MG63 (cell line): ENCODE results near the gene LAMTOR1. TPM values are rescaled to one million over a fixed set of nuclear protein-coding genes. Genes with fewer than 3 reads are reported as not detected.
"Not testable (repeated sequence)": the region's sequence is repeated elsewhere in the genome, so short reads cannot be mapped to it uniquely, and the experiment has no call there.

Source experiments
- DNase-seq: peaks from one replicate; pipeline ENCODE4 v3.0.0-alpha.2; 2020
- H3K27me3 ChIP-seq: fragments of 250-450 bp; sonication (Bioruptor Pico); 2 replicates; pipeline ENCODE4 v1.5.1; 2020; ENCODE audit warnings: mild to moderate bottlenecking, moderate library complexity
- H3K36me3 ChIP-seq: fragments of 250-450 bp; sonication (Bioruptor Pico); 2 replicates; pipeline ENCODE4 v1.5.1; 2020; ENCODE audit warnings: mild to moderate bottlenecking, moderate library complexity
- H3K4me3 ChIP-seq: fragments of 250-450 bp; sonication (Bioruptor Pico); 2 replicates; pipeline ENCODE4 v1.5.1; 2020; ENCODE audit warnings: mild to moderate bottlenecking, moderate library complexity
- H3K9me3 ChIP-seq: fragments of 250-450 bp; sonication (Bioruptor Pico); 2 replicates; pipeline ENCODE4 v1.5.1; 2020; ENCODE audit warnings: mild to moderate bottlenecking, moderate library complexity
- total RNA-seq: library from RNA; depleted of rRNA; stranded (reverse); fragments of >200 nt; shearing (Covaris generic); gene quantifications from 2 replicates; pipeline ENCODE4 v1.2.3, GENCODE V29; 2014; ENCODE audit warnings: low replicate concordance; rRNA removed

Gene LAMTOR1
- total RNA-seq: 89.9 and 130 TPM in 2 replicates

GRCh38 chr11:72102946-72103753 is at the start of gene LAMTOR1:
Gene LAMTOR1, minus strand, starts transcription at chr11:72103297. Its CDS starts 73 bp downstream, at chr11:72103224.
- Histone ChIP-seq H3K4me3 (peak within 1 kb of the TSS; percentile 97), H3K9me3 (no peaks in the 10 kb centered on the region), H3K27me3 (no peaks in the 10 kb centered on the region), H3K36me3 (peaks cover 39% of the 10 kb centered on the region)
- DNase-seq: peak; percentile 98

DNA sequence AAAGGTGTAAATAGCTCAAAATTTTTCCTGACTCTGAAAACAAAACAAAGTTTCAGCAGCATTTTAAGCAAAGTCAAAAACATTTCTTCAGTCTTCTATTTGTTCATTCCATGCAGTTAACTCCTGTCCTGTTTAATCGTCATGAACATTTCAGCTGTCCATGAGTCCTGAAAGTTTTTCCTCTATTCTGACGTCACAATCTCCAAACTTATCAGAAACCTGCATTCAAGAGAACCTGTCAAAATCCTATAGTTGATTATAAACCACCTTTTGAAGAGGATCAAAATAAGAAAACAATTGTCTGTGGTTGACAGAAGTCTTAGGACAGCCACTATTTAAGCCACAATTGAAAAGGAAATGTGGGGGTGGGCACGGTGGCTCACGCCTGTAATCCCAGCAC is 47.8 kb upstream of the LAMTOR1 start:
- no peak for DNase-seq
- Histone ChIP-seq H3K27me3 (no peaks in the 10 kb centered on the region), H3K36me3 (peaks cover 33% of the 10 kb centered on the region), H3K4me3 (no peak overlapping the region), H3K9me3 (no peaks in the 10 kb centered on the region)

- H3K9me3 ChIP-seq: no peaks in the 10 kb centered on the region
- no peak overlapping the region for H3K4me3 ChIP-seq
- H3K27me3 ChIP-seq: no peaks in the 10 kb centered on the region
- no peak for DNase-seq
- H3K36me3 ChIP-seq: peaks cover 46% of the 10 kb centered on the region
Measured at GRCh38 chr11:72146625-72147024, 43.5 kb upstream of the LAMTOR1 start.

GRCh38 chr11:72144807-72145565 is 41.9 kb upstream of the LAMTOR1 start:
- peak; percentile 90 for DNase-seq
- Histone ChIP-seq H3K4me3 (no peak overlapping the region), H3K27me3 (no peaks in the 10 kb centered on the region), H3K9me3 (no peaks in the 10 kb centered on the region), H3K36me3 (peaks cover 42% of the 10 kb centered on the region)

DNA sequence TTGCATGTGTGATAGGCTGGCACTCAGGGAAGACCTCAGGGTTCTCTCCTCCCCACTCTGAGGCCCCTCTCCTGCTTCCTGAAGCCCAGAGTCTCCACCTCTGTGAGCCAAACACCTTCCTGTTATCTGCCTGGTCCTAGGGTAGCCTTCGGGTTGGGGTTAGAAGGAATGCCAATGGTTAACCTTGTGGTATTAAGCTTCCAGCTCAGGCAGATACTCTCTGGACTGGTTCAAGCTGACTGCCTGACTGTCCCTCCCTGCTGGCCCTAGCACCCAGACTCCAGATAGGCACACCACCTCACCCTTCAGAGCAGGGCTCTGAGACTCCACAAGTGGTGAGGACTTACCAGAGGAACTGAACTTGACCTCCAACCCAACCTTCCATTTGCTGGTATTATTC is 39.4 kb upstream of the LAMTOR1 start:
- not testable (repeated sequence) for H3K27me3 ChIP-seq, H3K4me3 ChIP-seq, H3K9me3 ChIP-seq
- peaks cover 34% of the 10 kb centered on the region for H3K36me3 ChIP-seq
- DNase-seq: peak; percentile 33

- DNase-seq: peak; percentile 61
- not testable (repeated sequence) for H3K9me3 ChIP-seq, H3K27me3 ChIP-seq, H3K4me3 ChIP-seq
- peaks cover 30% of the 10 kb centered on the region for H3K36me3 ChIP-seq
Measured at GRCh38 chr11:72142086-72142485, 39.0 kb upstream of the LAMTOR1 start.

- H3K36me3 ChIP-seq: peaks cover 19% of the 10 kb centered on the region
- H3K4me3 ChIP-seq: no peak overlapping the region
- peaks cover 7% of the 10 kb centered on the region; the same call in 1 of the 2 replicates for H3K9me3 ChIP-seq
- H3K27me3 ChIP-seq: no peaks in the 10 kb centered on the region
- DNase-seq: peak; percentile 78
Measured at GRCh38 chr11:72141066-72141465, 38.0 kb upstream of the LAMTOR1 start.

- Histone ChIP-seq H3K36me3 (peaks cover 15% of the 10 kb centered on the region), H3K9me3 (peaks cover 7% of the 10 kb centered on the region; the same call in 1 of the 2 replicates), H3K4me3 (no peak overlapping the region), H3K27me3 (no peaks in the 10 kb centered on the region)
- peak; percentile 63 for DNase-seq
Measured at GRCh38 chr11:72140661-72141060, 37.6 kb upstream of the LAMTOR1 start.

GRCh38 chr11:72139500-72139899 is 36.4 kb upstream of the LAMTOR1 start:
- Histone ChIP-seq H3K36me3 (peaks cover 11% of the 10 kb centered on the region), H3K4me3 (no peak overlapping the region), H3K27me3 (no peaks in the 10 kb centered on the region), H3K9me3 (peaks cover 7% of the 10 kb centered on the region; the same call in 1 of the 2 replicates)
- DNase-seq: no peak

DNA sequence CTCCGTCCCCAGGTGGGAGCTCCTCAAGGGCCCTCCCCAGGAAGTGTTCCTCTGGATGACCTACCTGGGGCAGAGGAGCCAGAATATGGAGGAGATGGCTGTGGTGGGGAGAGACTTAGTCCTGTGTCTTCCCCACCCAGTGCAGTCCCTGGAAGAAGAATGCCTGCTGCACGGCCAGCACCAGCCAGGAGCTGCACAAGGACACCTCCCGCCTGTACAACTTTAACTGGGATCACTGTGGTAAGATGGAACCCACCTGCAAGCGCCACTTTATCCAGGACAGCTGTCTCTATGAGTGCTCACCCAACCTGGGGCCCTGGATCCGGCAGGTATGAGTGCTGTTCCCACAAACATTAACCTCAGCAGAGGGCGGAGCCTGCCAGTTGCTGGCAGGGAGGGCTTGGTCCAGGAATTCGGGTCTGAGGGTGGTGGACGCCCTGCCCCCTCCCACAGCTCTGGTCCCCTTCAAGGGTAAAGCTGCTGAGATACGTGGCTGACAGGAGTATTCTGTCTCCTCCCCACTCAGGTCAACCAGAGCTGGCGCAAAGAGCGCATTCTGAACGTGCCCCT is 35.8 kb upstream of the LAMTOR1 start:
- Histone ChIP-seq H3K27me3 (no peaks in the 10 kb centered on the region), H3K9me3 (peaks cover 7% of the 10 kb centered on the region; the same call in 1 of the 2 replicates), H3K36me3 (peaks cover 10% of the 10 kb centered on the region), H3K4me3 (no peak overlapping the region)
- DNase-seq: no peak

DNA sequence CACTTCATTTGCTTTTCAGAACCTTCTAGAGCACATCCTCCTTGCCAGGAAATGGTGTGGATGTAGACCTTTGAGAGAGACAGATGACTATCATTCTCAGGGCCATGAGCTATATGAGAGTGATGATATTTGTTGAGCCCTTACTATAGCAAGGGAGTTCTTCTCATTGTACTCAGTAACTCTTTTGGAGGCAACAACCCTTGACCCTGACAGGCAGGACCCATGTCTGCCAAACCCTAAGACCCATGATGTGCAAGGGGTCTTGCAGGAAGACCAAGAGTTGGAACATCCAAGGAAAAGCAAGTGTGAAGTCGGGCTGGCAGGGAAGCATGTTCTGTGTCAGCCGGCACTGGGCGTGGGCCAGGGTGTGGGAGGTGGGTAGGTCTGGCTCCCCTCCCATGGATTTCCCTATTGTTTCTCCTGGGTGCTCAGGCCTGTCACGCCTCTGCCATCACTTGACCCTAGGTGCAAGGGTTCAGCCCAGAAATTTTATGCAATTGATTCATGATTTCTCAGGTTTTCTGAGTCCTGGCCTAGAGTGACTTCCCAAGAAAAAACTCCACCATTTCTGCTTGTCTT is 33.7 kb upstream of the LAMTOR1 start:
- no peak overlapping the region for H3K4me3 ChIP-seq
- DNase-seq: peak; percentile 22
- H3K36me3 ChIP-seq: peaks cover 4% of the 10 kb centered on the region
- no peaks in the 10 kb centered on the region for H3K27me3 ChIP-seq
- peaks cover 7% of the 10 kb centered on the region; the same call in 1 of the 2 replicates for H3K9me3 ChIP-seq

DNA sequence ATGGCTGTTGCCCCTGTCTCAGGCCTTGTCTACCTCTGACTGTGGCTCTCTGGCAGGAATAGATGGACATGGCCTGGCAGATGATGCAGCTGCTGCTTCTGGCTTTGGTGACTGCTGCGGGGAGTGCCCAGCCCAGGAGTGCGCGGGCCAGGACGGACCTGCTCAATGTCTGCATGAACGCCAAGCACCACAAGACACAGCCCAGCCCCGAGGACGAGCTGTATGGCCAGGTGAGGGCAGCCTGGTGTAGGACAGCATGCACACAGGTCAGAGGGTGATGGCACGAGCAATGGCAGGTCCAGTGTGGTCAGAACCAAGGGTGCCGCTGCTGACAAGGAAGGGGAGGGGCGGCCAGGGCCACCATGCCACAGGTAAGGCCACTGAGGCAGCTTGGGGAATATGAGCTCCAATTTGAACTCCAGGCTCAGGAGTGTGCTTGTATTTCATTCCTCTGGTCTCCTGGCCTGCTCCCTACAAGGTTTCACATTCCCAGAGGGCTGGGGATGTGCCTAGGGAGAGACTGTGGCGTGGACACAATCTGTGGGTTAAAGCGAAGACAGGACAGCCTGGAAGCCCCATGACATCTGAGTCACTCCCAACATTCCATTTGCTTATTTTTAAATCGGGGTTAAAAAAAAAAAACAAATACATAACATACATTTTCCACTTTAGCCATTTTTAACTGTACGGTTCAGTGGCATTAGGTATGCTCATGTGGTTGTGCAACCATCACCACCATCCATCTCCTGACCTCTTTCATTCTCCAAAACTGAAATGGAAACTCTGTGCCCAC is 33.0 kb upstream of the LAMTOR1 start:
- H3K27me3 ChIP-seq: no peaks in the 10 kb centered on the region
- peaks cover 7% of the 10 kb centered on the region; the same call in 1 of the 2 replicates for H3K9me3 ChIP-seq
- DNase-seq: no peak
- peaks cover 4% of the 10 kb centered on the region for H3K36me3 ChIP-seq
- H3K4me3 ChIP-seq: no peak overlapping the region

- H3K27me3 ChIP-seq: not testable (repeated sequence)
Measured at GRCh38 chr11:72135473-72135872, 32.4 kb upstream of the LAMTOR1 start, which contains the start of gene FOLR3. Gene FOLR3, plus strand, starts transcription at chr11:72135725. Its CDS starts 228 bp downstream, at chr11:72135953.

DNA sequence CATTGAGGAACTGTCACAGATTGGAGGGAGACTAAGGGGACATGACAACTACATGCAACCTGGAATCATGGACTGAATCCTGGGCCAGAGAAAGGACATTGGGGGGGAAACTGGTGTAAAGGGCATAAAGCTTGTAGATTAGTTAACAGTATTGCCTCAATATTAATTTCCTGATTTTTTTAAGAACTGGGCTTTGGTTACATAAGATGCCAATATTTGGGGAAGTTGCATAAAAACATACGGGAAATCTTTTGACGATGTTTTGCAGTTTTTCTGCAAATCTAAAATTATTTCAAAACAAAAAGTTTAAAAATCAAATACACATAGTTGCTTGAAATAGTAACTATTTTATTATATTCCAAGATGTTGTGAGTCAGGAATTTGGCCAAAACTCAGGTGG is 29.5 kb upstream of the LAMTOR1 start:
- H3K9me3 ChIP-seq: peaks cover 10% of the 10 kb centered on the region
- H3K4me3 ChIP-seq: no peak overlapping the region
- no peaks in the 10 kb centered on the region; the same call in none of the 2 replicates for H3K36me3 ChIP-seq
- DNase-seq: no peak
- H3K27me3 ChIP-seq: no peaks in the 10 kb centered on the region

More at GRCh38 chr11:72135473-72135872, 32.4 kb upstream of the LAMTOR1 start, which contains the start of gene FOLR3:
- H3K36me3 ChIP-seq, H3K9me3 ChIP-seq, DNase-seq, H3K4me3 ChIP-seq: not testable (repeated sequence)

DNA sequence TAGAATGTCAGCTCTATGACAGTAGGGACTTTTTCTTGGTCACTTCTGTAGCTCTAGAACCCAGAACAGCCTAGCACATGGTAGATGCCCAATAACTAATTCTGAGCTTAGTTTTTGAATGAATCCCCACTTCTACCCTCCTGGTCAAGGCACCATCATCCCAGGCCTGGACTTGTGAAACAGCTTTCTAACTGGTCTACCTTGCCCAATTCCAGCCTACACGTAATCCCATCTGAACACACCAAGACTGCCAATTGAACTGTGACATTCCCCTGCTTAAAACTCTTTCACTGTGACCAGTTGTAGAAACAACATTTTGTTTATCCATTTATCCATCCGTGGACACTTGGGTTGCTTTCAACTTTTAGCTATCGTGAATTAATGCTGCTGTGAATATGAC is 26.3 kb upstream of the LAMTOR1 start:
- DNase-seq: no peak
- H3K4me3 ChIP-seq: no peak overlapping the region
- no peaks in the 10 kb centered on the region for H3K36me3 ChIP-seq
- H3K9me3 ChIP-seq: peaks cover 3% of the 10 kb centered on the region
- H3K27me3 ChIP-seq: no peaks in the 10 kb centered on the region

- DNase-seq: no peak
- Histone ChIP-seq H3K4me3 (no peak overlapping the region), H3K27me3 (no peaks in the 10 kb centered on the region), H3K9me3 (peaks cover 3% of the 10 kb centered on the region), H3K36me3 (no peaks in the 10 kb centered on the region)
Measured at GRCh38 chr11:72127923-72128322, 24.8 kb upstream of the LAMTOR1 start.
